ENCODE measurements around the gene IER5L. TPM values are rescaled to one million over a fixed set of nuclear protein-coding genes. Genes with fewer than 3 reads are reported as not detected.
A peak's percentile ranks its signal among the peaks of the same experiment; 100 is the strongest.

IER5L gene
- total and polyA plus RNA-seq, 9 donors = 2.5 to 74.3 (median 41.5) TPM

- H3K4me1 ChIP-seq (ENCODE audit: insufficient read depth) = peaks cover 10% of the 10 kb centered on the region
- 87 to 89% (median 87%) methylated on average over 17 of the region's 17 CpGs for WGBS, 3 donors
- no peak overlapping the region for H3K4me3 ChIP-seq
- H3K27me3 ChIP-seq = no peaks in the 10 kb centered on the region
- intact Hi-C loops (cut with DNase I) = no loop called here
- no peaks in the 10 kb centered on the region for H3K9me3 ChIP-seq
- H3K27ac ChIP-seq = peak overlapping the region; percentile 7 to 74
- DNase-seq = no peak
- TF ChIP-seq, protein P1, sequence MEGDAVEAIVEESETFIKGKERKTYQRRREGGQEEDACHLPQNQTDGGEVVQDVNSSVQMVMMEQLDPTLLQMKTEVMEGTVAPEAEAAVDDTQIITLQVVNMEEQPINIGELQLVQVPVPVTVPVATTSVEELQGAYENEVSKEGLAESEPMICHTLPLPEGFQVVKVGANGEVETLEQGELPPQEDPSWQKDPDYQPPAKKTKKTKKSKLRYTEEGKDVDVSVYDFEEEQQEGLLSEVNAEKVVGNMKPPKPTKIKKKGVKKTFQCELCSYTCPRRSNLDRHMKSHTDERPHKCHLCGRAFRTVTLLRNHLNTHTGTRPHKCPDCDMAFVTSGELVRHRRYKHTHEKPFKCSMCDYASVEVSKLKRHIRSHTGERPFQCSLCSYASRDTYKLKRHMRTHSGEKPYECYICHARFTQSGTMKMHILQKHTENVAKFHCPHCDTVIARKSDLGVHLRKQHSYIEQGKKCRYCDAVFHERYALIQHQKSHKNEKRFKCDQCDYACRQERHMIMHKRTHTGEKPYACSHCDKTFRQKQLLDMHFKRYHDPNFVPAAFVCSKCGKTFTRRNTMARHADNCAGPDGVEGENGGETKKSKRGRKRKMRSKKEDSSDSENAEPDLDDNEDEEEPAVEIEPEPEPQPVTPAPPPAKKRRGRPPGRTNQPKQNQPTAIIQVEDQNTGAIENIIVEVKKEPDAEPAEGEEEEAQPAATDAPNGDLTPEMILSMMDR (IDR thresholded peaks at IDR 0.05) = no peak
- TF ChIP-seq POLR2A (IDR thresholded peaks at IDR 0.05) (no peak), EP300 (IDR thresholded peaks at IDR 0.05) (no peak)
- no peaks in the 10 kb centered on the region for H3K36me3 ChIP-seq
Observed at GRCh38 chr9:129224618-129225489, 46.8 kb upstream of the IER5L start.

DNA sequence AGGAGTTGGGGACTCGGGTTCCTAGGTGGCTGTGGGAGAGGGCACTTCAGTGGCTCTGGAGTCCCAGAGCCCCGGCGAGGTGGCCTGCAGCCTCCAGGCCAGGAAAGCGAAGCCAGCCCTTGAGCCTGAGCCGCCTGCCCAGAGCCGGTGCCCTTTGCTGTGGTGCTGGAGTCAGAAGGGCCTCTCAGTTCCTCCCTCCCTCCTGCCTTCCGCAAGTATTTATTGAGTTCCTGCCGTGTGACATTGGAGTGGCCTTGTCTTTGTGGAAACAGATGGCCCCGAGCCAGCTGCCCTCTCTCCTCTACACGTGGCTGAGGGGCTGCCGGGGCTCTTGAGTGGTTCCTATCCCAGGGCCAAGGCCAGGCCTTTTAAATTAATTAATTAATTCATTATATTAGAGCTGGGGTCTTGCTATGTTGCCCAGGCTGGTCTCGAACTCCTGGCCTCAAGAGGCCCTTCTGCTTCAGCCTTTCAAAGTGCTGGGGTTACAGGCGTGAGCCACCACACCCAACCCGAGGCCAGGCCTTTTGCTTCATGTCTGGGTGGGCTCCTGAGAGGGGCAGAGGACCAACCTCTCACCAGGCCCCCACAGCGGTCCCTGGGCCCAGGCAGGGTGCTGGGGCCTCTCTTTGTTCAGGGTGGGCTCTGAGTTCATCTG is 45.6 kb upstream of the IER5L start:
- DNase-seq = peak in 1 of 5 donors; percentile 38
- WGBS, 3 donors = 73 to 84% (median 75%) methylated on average over 15 of the region's 15 CpGs
- Histone ChIP-seq H3K27me3 (no peaks in the 10 kb centered on the region), H3K9me3 (no peaks in the 10 kb centered on the region), H3K4me3 (no peak overlapping the region), H3K36me3 (no peaks in the 10 kb centered on the region), H3K27ac (peak overlapping the region in 1 of 2 donors; percentile 7), H3K4me1 (ENCODE audit: insufficient read depth) (peaks cover 10% of the 10 kb centered on the region)
- intact Hi-C loops (cut with DNase I) = no loop called here
- TF ChIP-seq EP300 (IDR thresholded peaks at IDR 0.05) (no peak), POLR2A (IDR thresholded peaks at IDR 0.05) (no peak)
- TF ChIP-seq, protein P1 (IDR thresholded peaks at IDR 0.05) = no peak

DNA sequence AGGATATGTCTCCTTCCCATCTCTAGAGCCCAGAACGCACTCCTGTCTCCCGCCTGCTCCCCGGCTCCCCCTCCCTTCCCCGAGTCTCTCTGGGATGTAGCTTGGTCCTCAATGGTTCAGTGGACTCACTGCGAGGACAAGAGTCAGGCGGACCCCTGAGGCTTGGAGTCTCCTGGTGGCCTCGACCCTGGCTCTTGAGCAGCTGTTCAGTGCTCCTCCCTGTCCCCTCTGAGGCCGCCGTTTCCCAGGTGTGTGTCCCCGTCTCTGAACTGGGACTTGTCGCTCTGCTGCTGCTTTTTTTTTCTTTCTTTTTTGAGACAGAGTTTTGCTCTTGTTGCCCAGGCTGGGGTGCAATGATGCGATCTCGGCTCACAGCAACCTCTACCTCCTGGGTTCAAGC is 44.8 kb upstream of the IER5L start:
- no peaks in the 10 kb centered on the region for H3K27me3 ChIP-seq
- TF ChIP-seq EP300 (IDR thresholded peaks at IDR 0.05) = no peak
- no peak for TF ChIP-seq POLR2A (IDR thresholded peaks at IDR 0.05)
- TF ChIP-seq, protein P1 (IDR thresholded peaks at IDR 0.05) = no peak
- no peaks in the 10 kb centered on the region for H3K9me3 ChIP-seq
- no peak overlapping the region for H3K4me3 ChIP-seq
- H3K27ac ChIP-seq = no peak overlapping the region
- 92 to 95% (median 93%) methylated on average over 13 of the region's 13 CpGs for WGBS, 3 donors
- H3K36me3 ChIP-seq = no peaks in the 10 kb centered on the region
- DNase-seq = no peak
- intact Hi-C loops (cut with DNase I) = no loop called here
- peaks cover 10% of the 10 kb centered on the region for H3K4me1 ChIP-seq (ENCODE audit: insufficient read depth)

- Histone ChIP-seq H3K4me3 (no peak overlapping the region), H3K9me3 (no peaks in the 10 kb centered on the region), H3K36me3 (no peaks in the 10 kb centered on the region), H3K27ac (no peak overlapping the region), H3K27me3 (no peaks in the 10 kb centered on the region), H3K4me1 (ENCODE audit: insufficient read depth) (peaks cover 10% of the 10 kb centered on the region)
- 87 to 89% (median 88%) methylated on average over 15 of the region's 15 CpGs for WGBS, 3 donors
- TF ChIP-seq, protein P1 (IDR thresholded peaks at IDR 0.05) = no peak
- no peak for DNase-seq
- intact Hi-C loops (cut with DNase I) = no loop called here
Observed at GRCh38 chr9:129221979-129222635, 44.0 kb upstream of the IER5L start.

Data from ovary (tissue), 9 donors.